DMS 273 treated with DMSO at 0.1 percent for 48 hours (cell line): ENCODE measurements around the gene POLN.

Source experiments
- DNase-seq: peaks from one replicate; lab custom pipeline; 2025; lab: John Stamatoyannopoulos, UW

Gene POLN

DNA sequence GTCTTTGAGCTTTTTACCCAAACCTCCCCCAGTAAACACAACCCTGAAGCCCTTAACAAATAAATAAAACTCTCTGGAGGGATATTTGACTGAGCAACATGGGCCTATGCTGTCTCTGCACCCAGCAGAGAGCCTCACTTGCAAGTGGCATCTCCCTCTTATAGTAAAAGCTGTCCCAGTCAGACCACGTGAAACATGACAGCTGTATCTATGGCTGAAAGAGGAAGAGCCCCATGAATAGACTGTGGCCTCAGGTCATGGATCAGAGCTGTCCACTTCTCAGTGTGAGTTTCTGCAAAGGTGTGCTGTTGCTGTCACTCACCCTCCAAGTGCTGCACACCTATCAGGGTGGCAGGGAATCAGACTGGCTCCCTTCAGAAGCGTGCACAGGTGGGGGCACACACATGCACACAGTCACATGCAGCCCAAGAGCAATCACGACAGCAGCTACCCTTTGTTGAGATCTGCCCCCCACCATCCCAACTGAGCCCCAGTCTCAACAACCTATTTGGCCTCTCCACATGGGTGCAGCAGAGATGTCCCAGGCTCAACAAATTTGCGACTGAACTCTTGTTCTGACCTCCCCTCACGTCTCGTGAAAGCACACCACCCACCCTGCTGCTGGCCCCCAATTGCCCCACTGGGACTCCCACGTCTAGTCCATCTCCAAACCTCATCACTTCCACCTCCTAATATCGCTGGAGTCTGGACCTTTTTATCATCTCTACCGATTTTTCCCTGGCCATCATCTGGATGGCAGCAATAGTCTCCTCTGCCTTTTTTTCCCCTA lies 137.2 kb downstream of the POLN start:
- no peak for DNase-seq

DNA sequence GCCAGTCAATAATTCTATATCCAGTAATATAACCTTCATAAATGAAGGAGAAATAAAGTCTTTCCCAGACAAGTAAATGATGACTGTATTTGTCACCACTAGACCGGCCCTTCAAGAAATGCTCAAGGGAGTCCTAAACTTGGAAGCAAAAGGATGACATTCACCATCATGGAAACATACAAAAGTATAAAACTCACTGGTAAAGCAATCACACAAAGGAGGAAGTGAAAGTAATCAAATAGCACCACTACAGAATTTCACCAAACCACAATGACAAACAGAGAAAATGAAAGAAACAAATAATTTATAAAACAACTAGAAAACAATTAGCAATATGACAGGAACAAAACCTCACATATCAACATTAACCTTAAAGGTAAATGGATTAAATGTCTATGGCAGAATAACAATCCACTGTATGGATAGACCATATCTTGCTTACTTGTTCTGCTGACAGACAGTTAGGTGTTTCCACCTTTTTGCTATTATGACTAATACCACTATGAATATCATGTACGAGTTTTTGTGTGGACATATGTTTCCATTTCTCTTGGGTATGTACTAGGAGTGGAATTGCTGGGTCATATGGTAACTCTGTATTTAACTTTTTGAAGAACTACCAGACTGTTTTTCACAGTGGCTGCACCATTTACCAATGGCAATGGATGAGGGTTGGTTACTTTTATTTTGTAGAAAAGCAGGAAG lies 137.9 kb downstream of the POLN start:
- no peak for DNase-seq

DNA sequence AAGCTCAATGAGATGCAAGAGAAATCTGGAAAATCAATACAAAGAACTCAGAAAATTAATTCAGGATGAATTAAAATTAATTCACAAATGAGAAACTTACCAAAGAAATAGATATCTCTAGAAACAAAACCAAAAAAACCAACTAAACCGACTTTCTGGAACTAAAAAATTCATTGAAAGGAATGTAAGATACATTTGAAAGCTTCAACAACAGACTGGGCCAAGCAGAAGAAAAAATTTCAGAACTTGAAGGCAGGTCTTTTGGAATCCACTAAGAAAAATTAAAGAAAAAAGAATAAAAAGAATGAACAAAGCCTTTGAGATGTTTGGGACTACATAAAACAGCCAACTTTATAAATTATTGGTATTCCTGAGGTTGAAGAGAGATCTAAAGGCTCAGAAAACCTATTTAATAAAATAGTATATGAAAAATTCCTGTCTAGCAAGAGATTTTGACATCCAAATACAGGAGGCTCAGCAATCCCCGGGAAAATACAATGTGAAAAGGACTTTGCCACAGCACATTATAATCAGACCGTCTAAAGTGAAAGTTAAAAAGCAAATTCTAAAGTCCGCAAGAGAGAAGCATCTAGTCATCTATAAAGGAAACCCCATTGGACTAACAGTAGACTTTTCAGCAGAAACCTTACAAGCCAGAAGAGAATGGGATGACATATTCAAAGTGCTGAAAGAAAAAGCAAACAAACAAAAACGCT lies 138.6 kb downstream of the POLN start:
- no peak for DNase-seq

DNA sequence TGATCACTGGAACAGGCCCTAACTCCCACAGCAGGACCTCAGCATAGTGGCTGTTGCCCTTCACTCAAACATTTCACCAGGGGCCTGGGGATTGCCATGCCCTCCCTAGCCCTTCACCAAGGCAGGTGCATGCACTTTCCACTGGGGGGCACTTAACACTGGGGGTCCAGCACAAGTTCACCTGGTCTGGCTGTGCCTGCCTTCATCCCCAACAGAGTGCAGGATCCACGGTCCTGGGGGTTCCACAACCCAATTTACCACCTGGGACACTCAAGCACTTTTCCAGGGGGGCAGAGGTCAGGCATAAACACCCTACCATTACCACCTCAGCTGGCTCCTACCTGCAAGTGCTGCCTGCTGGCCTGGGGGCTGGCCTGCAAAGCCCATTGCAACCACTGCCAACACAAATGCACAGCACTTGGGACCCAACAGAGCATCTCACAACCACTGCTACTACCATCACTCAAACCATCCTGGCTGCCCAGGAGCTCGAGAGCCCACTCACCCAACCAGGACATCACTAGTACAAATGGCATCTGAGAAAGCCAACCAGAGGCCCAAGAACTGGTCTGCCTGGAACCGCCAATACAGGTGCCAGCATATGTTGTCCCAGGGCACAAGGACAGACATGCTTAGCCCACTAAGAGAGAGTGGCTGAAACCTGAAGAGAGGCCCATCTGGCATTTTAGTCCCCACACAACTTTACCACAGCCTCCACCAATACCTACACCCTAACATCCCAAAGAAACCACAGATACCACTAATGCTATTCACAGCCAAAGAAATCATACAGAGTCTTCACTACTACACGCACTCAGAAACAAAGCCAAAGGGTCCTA lies 139.7 kb downstream of the POLN start:
- no peak for DNase-seq

DNA sequence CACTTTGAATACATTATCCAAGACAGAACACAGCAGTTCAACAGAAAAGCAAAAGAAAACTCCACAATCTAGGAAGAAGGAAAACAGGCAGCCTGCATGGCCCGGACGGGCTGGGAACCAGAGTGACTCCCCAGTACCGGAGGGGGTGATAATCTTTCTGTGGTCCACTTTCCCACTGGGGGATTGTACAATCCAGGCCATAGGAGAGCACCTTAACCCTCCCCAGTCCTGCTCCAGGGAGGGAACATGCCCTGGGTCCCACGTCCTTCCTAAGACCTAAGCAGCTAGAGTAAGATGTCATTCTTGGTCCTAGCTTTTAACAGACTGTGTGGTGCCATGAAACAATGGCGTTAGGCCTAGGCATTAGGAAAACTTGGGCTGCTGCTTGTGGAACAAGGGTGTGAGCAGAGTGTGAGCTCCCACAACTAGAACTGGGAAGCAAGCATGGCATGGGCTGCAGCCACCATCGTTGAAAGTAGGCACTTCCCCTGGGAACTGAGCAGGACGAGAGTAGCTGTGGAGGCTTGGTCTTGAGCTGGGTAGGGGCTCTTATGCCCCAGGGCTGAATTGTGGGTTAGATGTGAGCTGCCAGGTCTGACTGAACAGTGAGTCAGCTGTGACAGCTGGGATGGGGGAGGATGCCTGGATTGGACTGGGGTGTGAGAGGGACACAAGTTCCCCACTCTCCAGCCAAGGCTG lies 140.4 kb downstream of the POLN start:
- no peak for DNase-seq

DNA sequence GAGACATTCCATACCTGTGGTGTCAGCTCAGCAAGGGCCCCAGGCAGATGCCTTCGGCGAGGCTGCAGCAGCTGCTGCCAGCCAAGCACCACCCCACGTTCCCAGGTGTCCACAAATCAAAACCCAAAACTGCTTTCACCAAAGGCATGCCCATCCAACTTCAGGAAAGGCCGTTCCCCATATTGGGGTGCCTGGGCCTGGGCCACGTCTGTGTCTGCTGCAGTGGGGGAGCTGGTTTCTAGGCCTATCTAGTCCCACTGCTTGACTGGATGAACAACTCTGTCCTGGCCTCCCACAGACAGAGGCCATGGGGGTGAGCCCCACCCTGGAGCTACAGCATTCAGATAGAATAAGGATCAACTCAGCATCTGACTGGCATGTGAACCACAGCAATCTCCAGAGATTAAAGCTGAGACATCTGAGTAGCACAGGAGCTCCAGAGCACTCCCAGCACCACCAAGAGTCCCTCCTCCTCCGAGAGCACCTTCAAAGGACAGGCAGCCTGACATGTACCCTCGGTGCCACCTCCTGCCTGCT lies 145.8 kb downstream of the POLN start:
- no peak for DNase-seq

DNA sequence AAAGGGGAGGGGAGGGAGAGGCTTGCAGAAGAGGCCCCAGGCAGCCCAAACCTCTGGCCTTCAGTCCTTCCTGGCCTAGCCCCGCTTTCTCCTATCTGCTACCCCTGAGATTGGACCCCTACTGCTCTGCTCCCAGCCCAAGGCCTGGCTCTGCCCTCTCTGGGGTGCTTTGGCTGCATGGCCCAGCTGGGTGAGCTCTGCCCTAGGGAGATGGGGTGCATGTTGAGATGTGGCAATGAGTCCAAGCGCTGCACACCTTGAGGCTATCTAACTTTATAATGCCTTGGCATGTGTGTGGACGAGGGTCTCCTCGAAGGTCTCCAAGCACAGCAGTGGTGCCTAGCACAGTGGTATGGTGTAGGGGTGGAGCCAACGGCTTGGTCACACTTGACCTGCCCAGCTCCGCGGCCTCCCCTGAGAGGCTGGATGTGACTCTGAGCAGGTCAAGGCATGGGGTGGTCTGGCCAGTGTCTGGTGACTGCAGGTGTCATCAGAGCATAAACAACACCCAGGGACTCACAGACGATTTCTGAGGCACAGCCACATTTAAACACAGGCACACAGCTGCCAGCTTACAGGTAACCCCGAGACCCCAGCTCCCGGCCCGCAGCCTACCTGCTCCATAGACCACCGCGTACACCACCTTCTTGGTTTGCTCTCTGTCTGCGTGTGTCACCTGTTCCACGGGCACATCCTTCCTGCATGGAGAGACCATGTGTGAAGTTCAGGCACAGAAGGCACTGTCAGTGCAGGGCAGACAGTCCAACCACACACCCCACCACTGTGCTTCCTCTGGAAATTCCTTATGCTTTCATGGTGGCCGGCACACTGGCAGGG lies 146.5 kb downstream of the POLN start:
- DNase-seq: no peak

DNA sequence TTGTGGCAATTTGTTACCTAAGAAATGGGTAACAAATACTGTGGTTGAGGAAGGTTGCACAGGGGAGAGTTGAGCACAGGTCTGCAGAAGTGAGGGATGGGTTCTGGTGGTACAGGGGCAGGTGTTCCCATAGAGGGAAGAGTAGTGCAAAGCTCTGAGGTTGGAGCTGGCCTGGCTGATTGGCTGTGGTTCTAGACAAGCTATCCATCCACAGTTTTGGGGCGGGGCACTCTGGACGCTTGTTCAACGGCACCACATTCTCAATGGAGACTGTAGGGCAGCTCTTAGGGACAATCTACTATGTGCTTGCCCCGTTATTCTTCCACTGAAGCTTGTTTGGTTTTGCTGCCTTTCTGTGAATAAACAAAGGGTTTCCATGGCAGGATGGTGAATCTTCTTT lies 147.4 kb downstream of the POLN start:
- DNase-seq: no peak

DNA sequence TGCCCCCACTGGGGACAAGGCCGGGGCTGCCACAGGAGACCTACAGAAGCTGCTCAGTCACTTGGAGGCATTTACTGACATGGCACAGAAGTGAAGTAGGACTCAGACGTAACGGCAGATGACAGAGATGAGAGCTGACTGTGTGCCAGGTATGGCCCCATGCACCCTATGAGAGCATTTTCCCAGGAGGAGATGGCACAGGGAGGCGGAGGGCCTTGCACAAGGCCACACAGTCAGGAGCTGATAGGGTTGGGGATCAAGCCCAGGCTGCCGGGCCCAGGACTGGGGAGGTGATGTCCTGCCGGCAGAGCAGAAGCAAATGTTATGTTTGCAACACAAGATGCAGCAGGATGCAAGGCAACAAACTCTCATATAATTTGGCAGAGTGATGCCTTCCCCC lies 148.7 kb downstream of the POLN start:
- DNase-seq: no peak

DNA sequence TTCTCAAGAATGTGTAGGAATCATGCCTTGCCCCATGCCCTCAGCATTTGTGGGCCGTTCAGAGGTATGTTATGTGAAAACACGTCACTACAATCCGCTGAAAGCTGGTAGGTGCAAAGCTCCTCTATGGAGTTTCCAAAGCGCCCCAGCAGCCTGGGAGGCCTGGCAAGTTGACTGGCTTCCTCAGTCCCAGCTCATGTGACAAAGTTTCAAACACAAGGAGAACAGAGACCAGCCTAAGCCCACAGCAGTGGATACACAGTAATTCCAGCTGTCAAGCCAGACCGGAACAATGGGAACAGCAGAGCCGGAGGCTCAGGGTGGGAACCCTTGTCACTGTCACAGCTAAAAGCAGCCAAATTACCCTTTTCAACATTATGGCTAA lies 149.3 kb downstream of the POLN start:
- DNase-seq: no peak

DNA sequence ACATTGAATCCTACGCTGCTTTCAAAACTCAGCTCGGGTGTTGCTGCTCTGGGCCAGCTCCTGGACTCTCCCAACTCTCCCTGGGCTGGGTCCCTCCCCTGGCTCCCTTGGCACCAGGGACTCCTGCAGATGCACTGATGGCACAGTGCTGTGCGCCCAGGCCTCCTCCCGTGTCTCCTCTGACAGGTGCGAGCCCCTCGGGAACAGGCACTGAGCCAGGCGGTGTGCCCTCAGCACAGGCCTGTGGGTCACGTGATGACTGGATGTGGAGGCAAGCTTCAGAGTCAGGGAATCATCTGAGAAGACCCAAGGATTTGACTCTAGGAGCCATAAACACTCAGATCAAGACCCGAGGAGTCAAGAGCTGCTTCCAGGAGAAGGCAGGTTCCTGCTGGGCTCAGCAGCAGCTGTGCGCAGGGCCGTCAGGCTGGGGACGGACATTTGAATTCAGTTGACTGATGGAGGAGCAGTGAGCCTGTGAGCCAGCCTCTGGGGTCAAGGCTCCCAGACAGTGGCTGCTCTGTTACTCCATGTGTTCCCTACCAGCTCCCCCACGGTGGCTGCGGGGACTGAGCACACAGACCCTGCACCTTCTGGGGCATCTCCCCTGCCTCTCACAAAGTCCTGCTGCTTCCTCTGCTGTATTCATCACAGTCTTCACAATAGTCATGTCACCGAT lies 149.8 kb downstream of the POLN start:
- DNase-seq: no peak

DNA sequence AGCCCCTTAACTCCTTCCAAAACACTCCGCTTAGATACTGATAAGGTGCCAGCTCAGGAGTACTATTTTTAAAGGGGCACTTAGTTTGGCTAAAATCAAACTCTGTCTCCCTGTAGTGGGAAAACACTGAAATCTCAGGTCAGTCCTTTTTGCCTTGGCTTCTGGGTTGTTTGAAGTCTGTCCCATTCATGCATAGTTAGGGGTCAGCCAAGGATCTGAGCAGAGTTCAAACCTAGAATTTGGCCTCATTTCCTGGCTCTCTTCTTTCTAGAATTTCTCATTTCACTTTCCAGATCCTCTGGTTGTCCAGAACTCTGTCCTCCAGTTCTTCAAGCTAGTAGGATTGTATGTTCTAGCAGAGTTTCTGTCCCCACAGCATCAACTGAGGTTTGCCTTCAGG lies 151.3 kb downstream of the POLN start:
- no peak for DNase-seq

DNA sequence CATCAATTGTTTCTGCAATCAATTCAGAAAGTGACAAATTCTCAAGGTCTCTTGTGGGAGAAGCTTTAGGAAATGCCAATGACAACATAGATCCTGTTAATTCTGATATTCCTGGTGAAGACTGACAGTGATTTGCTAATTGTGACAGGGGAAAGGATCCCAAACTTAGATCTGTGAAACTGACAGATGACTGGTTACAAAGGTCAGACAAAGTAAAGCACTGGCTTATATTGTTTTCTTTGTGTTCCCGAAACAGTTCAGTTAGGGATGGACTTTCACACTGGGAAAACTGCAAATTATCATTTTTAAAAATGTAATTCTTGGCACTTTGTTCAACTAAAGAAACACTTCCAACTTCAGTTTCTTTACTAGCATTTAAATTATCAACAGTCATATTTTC lies 152.7 kb downstream of the POLN start:
- no peak for DNase-seq

DNA sequence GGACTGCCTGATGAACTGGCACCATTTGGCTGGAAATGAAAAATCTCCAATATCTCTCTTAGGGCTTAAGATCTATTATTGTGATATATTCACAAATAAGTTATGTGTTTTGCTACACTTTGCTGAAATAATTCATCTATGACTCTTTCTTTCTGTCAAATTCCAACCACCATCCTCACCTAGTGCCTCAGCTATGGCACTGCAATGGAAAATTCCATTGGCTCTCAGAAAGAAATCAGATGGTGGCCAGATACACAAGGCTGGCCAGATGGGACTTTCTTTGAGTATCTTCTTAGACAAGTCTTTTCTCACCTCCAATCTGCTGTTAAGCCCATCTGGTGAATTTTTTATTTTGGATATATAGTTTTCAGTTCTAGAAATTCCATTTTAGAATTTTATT lies 154.8 kb downstream of the POLN start:
- no peak for DNase-seq

DNA sequence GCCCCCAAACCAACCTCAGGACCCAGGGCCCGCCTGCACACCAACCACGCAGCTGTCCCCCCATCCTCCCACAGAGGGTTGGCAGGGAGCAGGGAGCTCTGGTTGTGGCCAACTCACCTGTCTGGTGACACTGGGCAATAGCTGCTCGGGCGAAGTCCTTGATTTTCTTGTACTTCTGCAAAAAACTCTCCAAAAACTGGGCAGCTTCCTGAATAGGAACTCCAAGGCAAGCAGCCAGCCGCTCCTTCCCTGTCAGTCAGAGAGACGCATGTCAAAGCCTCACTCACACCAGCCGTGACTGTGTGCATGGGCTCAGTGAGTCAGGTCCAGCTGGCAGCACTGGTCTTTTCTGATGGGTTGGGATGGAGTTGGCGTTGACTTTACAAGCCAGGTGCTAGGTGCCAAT lies 156.4 kb downstream of the POLN start:
- DNase-seq: no peak

DNA sequence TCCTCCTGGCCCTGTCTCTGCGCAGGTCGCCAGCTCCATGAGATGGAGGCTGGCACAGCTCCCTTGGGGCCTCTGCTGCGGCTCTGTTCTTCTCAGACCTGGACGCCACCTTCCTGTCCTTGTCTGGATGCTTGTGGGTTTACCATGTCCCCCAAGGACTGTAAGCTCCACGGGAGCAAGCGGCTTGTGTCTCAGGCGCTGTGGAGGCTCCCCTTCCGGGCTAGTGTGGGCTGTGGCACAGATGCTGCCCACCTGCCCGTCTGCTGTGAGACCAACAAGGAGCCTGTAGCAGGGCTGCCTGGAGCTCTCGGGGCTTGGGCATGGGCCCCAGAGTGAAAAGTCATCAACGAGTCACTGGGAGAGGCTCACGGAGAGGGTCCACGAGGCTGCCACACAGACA lies 157.6 kb downstream of the POLN start:
- DNase-seq: no peak

DNA sequence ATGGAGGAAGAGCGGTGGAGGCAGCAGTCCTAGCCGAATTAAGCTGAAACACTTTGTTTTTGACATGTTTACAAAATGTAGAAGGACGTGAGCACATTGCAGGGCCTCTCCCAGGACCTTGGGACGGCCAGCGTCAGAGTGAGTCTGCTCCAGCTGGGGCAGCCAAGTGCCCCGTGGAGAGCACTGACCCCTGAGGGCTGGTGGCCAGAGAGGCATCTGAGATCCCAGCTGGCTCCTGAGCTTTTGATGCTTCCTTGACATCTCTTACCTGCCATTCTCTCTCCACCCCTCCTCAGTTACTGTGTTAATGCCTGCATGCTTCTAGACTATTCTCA lies 158.1 kb downstream of the POLN start:
- DNase-seq: no peak

DNA sequence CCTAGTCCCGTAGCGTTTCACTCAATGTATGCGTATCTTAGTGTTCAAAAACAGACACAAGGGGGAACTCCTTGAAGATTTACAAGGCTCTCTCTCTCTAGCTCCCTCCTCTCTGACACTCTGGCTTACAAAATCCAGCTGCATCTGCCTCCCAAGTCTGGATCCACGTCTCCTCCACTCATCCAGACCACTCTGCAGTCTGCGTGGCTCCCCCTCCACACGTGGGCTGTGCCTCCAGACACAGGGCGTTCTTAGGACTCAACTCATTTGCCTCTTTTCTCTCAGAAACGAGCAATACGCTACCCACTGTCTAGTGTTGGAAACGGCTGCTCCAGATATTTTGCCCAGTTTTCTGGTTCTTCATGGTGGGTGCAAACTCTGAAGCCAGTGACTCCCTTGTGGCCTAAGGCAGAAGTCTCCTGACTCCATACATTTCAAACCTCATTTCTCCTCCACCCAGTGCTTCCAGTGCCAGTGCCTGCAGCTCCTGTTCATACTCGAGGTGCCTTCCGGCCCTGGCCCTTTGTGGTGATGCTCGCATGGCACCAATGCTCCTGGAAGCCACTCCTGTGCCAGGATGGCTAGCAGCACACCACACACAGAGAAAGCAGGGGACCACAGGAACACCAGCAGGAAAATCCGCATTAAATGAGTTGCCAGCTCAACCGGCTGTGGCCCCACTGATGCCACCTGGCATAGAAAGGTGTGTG lies 158.7 kb downstream of the POLN start:
- no peak for DNase-seq

DNA sequence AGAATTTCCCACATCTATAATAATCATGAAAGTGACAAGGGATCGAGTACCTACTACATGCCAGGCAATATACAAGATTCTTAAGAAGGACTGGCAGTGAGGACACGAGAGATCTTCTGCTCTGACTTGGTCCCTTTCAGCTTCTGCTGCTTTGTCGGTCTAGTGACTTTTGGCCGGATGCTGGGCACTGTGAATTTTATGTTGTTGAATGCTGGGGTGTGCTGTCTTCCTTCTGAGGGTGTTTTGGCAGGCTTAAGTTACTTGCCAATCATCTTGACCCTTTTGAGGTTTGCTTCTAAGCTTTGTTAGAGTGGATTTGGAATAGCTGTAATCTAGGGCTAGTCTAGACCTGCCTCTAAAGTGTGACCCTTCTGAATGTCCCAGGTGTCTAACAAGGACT lies 159.3 kb downstream of the POLN start:
- DNase-seq: no peak
